Ovary (tissue), 3 donors: ENCODE results near the gene CXCL9.

Experiments
- POLR2A ChIP-seq: fragments of 450-650 bp; IDR thresholded peaks from one replicate; pipeline ENCODE4 v1.6.1; 2017; ENCODE audit warnings: antibody characterized with exemption, mild to moderate bottlenecking, moderate library complexity
- TF ChIP-seq, protein P1 (sequence below), 3 donors: fragments of 450-650 bp in 2 of 3; fragments of 200-600 bp in 1 of 3; IDR thresholded peaks; one replicate each; pipeline versions ENCODE4 v1.5.1 to v1.8.0; 2016 to 2022; ENCODE audit warnings: antibody characterized with exemption in 3 of 3, mild to moderate bottlenecking in 1 of 3
- donor health status: DM: no; HTN: no; CAD: no.

DNA sequence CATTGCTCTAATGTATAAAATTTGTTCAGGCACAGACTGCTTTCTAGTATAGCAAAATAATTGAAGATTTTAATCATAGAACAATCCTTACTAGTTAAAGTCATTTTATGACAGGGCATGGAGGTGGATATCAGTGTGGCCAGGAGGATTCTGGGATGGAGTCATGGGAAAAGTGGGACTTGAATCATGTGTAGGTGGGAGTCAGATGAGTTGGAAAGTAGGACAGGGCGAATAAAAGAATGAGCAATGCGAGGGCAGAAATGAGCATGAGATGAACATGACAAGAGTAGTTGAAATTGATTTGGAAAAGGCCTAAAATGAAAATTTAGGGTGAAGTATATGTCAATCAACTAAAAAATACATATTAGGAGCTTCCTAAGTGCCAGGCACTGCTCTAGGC, 9.4 kb downstream of the CXCL9 start:
- TF ChIP-seq, protein P1, sequence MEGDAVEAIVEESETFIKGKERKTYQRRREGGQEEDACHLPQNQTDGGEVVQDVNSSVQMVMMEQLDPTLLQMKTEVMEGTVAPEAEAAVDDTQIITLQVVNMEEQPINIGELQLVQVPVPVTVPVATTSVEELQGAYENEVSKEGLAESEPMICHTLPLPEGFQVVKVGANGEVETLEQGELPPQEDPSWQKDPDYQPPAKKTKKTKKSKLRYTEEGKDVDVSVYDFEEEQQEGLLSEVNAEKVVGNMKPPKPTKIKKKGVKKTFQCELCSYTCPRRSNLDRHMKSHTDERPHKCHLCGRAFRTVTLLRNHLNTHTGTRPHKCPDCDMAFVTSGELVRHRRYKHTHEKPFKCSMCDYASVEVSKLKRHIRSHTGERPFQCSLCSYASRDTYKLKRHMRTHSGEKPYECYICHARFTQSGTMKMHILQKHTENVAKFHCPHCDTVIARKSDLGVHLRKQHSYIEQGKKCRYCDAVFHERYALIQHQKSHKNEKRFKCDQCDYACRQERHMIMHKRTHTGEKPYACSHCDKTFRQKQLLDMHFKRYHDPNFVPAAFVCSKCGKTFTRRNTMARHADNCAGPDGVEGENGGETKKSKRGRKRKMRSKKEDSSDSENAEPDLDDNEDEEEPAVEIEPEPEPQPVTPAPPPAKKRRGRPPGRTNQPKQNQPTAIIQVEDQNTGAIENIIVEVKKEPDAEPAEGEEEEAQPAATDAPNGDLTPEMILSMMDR (IDR thresholded peaks at IDR 0.05), result no peak
- no peak for TF ChIP-seq POLR2A
